ENCODE data around the gene EPB42.

- TF ChIP-seq CTCF (conservative IDR thresholded peaks at IDR 0.05; ENCODE audit: low read depth, low read length): no peak
- TF ChIP-seq SMC3 (IDR thresholded peaks at IDR 0.05; ENCODE audit: low read depth, low read length): no peak
- no peak for TF ChIP-seq MXI1 (IDR thresholded peaks at IDR 0.05; ENCODE audit: borderline replicate concordance, low read depth, low read length)
- TF ChIP-seq FOS (IDR thresholded peaks at IDR 0.05; ENCODE audit: low read depth, low read length): no peak
- no peak for TF ChIP-seq CEBPB (IDR thresholded peaks at IDR 0.05; ENCODE audit: low read depth, low read length)
- TF ChIP-seq CHD1 (IDR thresholded peaks at IDR 0.05; ENCODE audit: low read depth, low read length): no peak
- TF ChIP-seq MAFK (IDR thresholded peaks at IDR 0.05; ENCODE audit: low read depth, low read length): no peak
- TF ChIP-seq RFX5 (IDR thresholded peaks at IDR 0.05; ENCODE audit: low read depth, low read length): no peak
- TF ChIP-seq POLR2A (IDR thresholded peaks at IDR 0.05; ENCODE audit: low read depth, low read length): no peak
- TF ChIP-seq RCOR1 (IDR thresholded peaks at IDR 0.05; ENCODE audit: insufficient replicate concordance, low read length): no peak
- no peak for TF ChIP-seq MAZ (IDR thresholded peaks at IDR 0.05; ENCODE audit: borderline replicate concordance, low read depth, low read length)
- TF ChIP-seq, protein P1, sequence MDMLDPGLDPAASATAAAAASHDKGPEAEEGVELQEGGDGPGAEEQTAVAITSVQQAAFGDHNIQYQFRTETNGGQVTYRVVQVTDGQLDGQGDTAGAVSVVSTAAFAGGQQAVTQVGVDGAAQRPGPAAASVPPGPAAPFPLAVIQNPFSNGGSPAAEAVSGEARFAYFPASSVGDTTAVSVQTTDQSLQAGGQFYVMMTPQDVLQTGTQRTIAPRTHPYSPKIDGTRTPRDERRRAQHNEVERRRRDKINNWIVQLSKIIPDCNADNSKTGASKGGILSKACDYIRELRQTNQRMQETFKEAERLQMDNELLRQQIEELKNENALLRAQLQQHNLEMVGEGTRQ (IDR thresholded peaks at IDR 0.05; ENCODE audit: low read depth, low read length): no peak
- no peak for TF ChIP-seq BHLHE40 (IDR thresholded peaks at IDR 0.05; ENCODE audit: low read depth, low read length)
- TF ChIP-seq RAD21 (IDR thresholded peaks at IDR 0.05; ENCODE audit: low read length): no peak
These were observed 31.5 kb downstream of the EPB42 start for GRCh38 chr15:43189296-43189695.

All from IMR-90 (cell line).